Sigmoid colon (tissue), 4 donors: ENCODE results near the gene CENPU.

Experiments
- EP300 ChIP-seq, 4 donors: sonication (generic); formaldehyde crosslinking; IDR thresholded peaks; one replicate each; pipeline ENCODE4 v1.6.1; 2017; ENCODE audit warnings: antibody characterized with exemption in 4 of 4
- POLR2A ChIP-seq, 2 donors: fragments of 450-650 bp; IDR thresholded peaks; one replicate each; pipeline ENCODE4 v1.6.1; 2016; ENCODE audit warnings: antibody characterized with exemption in 2 of 2, mild to moderate bottlenecking in 2 of 2, moderate library complexity in 2 of 2
- POLR2AphosphoS5 ChIP-seq, 4 donors: sonication (generic); formaldehyde crosslinking; IDR thresholded peaks; one replicate each; pipeline ENCODE4 v1.6.1; 2017; ENCODE audit warnings: antibody characterized with exemption in 4 of 4

GRCh38 chr4:184662236-184662635 lies 71.7 kb downstream of the CENPU start:
- TF ChIP-seq EP300 (IDR thresholded peaks at IDR 0.05) (no peak), POLR2AphosphoS5 (IDR thresholded peaks at IDR 0.05) (no peak), POLR2A (IDR thresholded peaks at IDR 0.05) (no peak)
